H1 (cell line): Measurements from ENCODE around the gene NFIX. TPM values are rescaled to one million over a fixed set of nuclear protein-coding genes. Genes with fewer than 3 reads are reported as not detected.

ENCODE experiments used
- ATF2 ChIP-seq: IDR thresholded peaks from 2 replicates; pipeline ENCODE4 v1.6.1; 2012; ENCODE audit warnings: low read length, inconsistent platforms
- CREB1 ChIP-seq: IDR thresholded peaks from 2 replicates; pipeline ENCODE4 v1.6.1; 2012; ENCODE audit warnings: inconsistent platforms
- EGR1 ChIP-seq: IDR thresholded peaks from 2 replicates; pipeline ENCODE4 v1.6.1; 2011; ENCODE audit warnings: low read depth, low read length, borderline replicate concordance
- EZH2 ChIP-seq: fragments of 200-600 bp; sonication (generic); IDR thresholded peaks from 2 replicates; pipeline ENCODE4 v1.7.1; 2012; ENCODE audit warnings: low read depth, mild to moderate bottlenecking, moderate library complexity, low read length, inconsistent platforms; ENCODE audit not compliant: severe bottlenecking
- GABPA ChIP-seq: IDR thresholded peaks from 2 replicates; pipeline ENCODE4 v1.6.1; 2011; ENCODE audit warnings: mild to moderate bottlenecking, low read length, moderate library complexity, borderline replicate concordance; ENCODE audit not compliant: insufficient read depth
- GTF2F1 ChIP-seq: IDR thresholded peaks from 2 replicates; pipeline ENCODE4 v1.6.1; 2012; ENCODE audit warnings: low read depth, low read length, improper control_type of control experiment, borderline replicate concordance
- HDAC2 ChIP-seq, 2 experiments: fragments of 300-600 bp in 1 of 2; sonication (generic) in 1 of 2; IDR thresholded peaks; 2 replicates each; pipeline ENCODE4 v1.6.1; 2011 to 2012; ENCODE audit warnings: low read depth in 2 of 2, low read length in 2 of 2, mild to moderate bottlenecking in 2 of 2, moderate library complexity in 2 of 2, borderline replicate concordance in 1 of 2, inconsistent platforms in 1 of 2
- HDAC6 ChIP-seq: IDR thresholded peaks from one replicate; pipeline ENCODE4 v1.7.1; 2012; ENCODE audit warnings: low read depth, mild to moderate bottlenecking, inconsistent platforms, low read length, moderate library complexity
- MAFK ChIP-seq: IDR thresholded peaks from 2 replicates; pipeline ENCODE4 v1.6.1; 2012; ENCODE audit warnings: low read depth, mild to moderate bottlenecking, improper control_type of control experiment, low read length
- MAX ChIP-seq: IDR thresholded peaks from 2 replicates; pipeline ENCODE4 v1.6.1; 2012; ENCODE audit warnings: inconsistent platforms
- POLR2A ChIP-seq, 2 experiments: IDR thresholded peaks; 1 replicate in 1 of 2; 2 replicates in 1 of 2; pipeline ENCODE4 v1.6.1; 2011; ENCODE audit warnings: low read depth in 2 of 2, low read length in 2 of 2, mild to moderate bottlenecking in 2 of 2; ENCODE audit errors: control extremely low read depth in 1 of 2
- POLR2AphosphoS5 ChIP-seq: IDR thresholded peaks from 2 replicates; pipeline ENCODE4 v1.6.1; 2011; ENCODE audit warnings: low read depth, low read length
- SIN3A ChIP-seq, 2 experiments: IDR thresholded peaks in 1 of 2; conservative IDR thresholded peaks in 1 of 2; 2 replicates each; pipeline ENCODE4 v1.6.1; 2011 to 2012; ENCODE audit warnings: low read length in 2 of 2, improper control_type of control experiment in 1 of 2, low read depth in 1 of 2, mild to moderate bottlenecking in 1 of 2
- SP2 ChIP-seq: IDR thresholded peaks from 2 replicates; pipeline ENCODE4 v1.6.1; 2012; ENCODE audit warnings: mild to moderate bottlenecking, low read length, inconsistent platforms
- TAF7 ChIP-seq: optimal IDR thresholded peaks from 2 replicates; pipeline ENCODE3; 2011; ENCODE audit warnings: low read depth, mild to moderate bottlenecking, inconsistent platforms, low read length, moderate library complexity, borderline replicate concordance
- polyA plus RNA-seq, 7 experiments: library from polyadenylated mRNA; depleted of rRNA in 3 of 7; stranded (reverse) in 5 of 7; unstranded in 2 of 7; fragments of >200 nt in 5 of 7; fragments of 200-250 nt in 2 of 7; gene quantifications; 1 replicate in 5 of 7; 2 replicates in 1 of 7; 4 replicates in 1 of 7; pipeline versions ENCODE4 v1.2.1 to v1.2.3, GENCODE V29; 2011 to 2013; ENCODE audit warnings: missing spikeins in 2 of 7, mixed read lengths in 2 of 7
- total RNA-seq: library from RNA; stranded (reverse); fragmentation: NEBNext Ultra II Directional; extraction: Animal tissue kit (Norgen Biotek cat#: 25700); gene quantifications from 2 replicates; pipeline ENCODE4 v1.2.1, GENCODE V29; 2021
- TF ChIP-seq, protein P1 (sequence below): IDR thresholded peaks from 2 replicates; pipeline ENCODE4 v1.6.1; 2011; ENCODE audit warnings: low read depth, mild to moderate bottlenecking, low read length; ENCODE audit not compliant: insufficient read depth

NFIX gene
- total and polyA plus RNA-seq, 2 of the 8 experiments (the other 6 are each of a cell fraction or from before 2014, with no cell fraction given), result 0.03 to 0.20 TPM

GRCh38 chr19:13060964-13061927, 66.0 kb downstream of the NFIX start (continued):
- TF ChIP-seq SP2 (no peak), HDAC2 (IDR thresholded peaks at IDR 0.05; ENCODE audit: borderline replicate concordance in 1 of 2, low read depth in 2 of 2, low read length in 2 of 2) (0 out of 4 replicates have a peak, but pooled peaks of 1 of the 2 experiments have one; percentile 37), HDAC6 (no peak), POLR2A (IDR thresholded peaks at IDR 0.05; ENCODE audit: control extremely low read depth in 1 of 2, low read depth in 2 of 2, low read length in 2 of 2) (no peak), POLR2AphosphoS5 (no peak), EZH2 (peak; percentile 66), ATF2 (no peak), GTF2F1 (no peak), EGR1 (no peak), TAF7 (no peak), MAX (peak; percentile 13), GABPA (peak; percentile 73; the same call in 1 of the 2 replicates), SIN3A (conservative IDR thresholded peaks at IDR 0.05 in 1 of 2, IDR thresholded peaks at IDR 0.05 in 1 of 2; ENCODE audit: low read depth in 1 of 2, low read length in 2 of 2) (no peak), MAFK (no peak), CREB1 (peak; percentile 67; the same call in 1 of the 2 replicates)
- TF ChIP-seq, protein P1, sequence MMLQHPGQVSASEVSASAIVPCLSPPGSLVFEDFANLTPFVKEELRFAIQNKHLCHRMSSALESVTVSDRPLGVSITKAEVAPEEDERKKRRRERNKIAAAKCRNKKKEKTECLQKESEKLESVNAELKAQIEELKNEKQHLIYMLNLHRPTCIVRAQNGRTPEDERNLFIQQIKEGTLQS, result no peak
